Body of pancreas (tissue), 4 donors: ENCODE data around the gene OR2T6. TPM values are rescaled to one million over a fixed set of nuclear protein-coding genes. Genes with fewer than 3 reads are reported as not detected.

Source experiments
- ATAC-seq: fragments of 150-250 bp; one replicate; pipeline ENCODE4 v1.9.1; 2016
- DNase-seq, 4 donors: peaks; one replicate each; pipeline ENCODE4 v3.0.0-alpha.2; 2019
- H3K27ac ChIP-seq, 4 donors: fragments of 200-600 bp; sonication (generic); 1 replicate in 3 of 4; 2 replicates in 1 of 4; pipeline versions ENCODE4 v1.5.1 to v1.6.1; 2016 to 2019; ENCODE audit warnings: mild to moderate bottlenecking in 1 of 4, mixed read lengths in 1 of 4, moderate library complexity in 1 of 4
- H3K27me3 ChIP-seq, 2 donors: fragments of 200-600 bp; sonication (generic); one replicate each; pipeline ENCODE4 v1.6.0; 2016; ENCODE audit warnings: mild to moderate bottlenecking in 1 of 2
- H3K36me3 ChIP-seq, 2 donors: fragments of 200-600 bp; sonication (generic); replicated peaks in 1 of 2; 2 replicates each; pipeline ENCODE4 v1.5.1; 2016; ENCODE audit warnings: low read depth in 2 of 2; ENCODE audit not compliant: insufficient read depth in 1 of 2
- H3K4me1 ChIP-seq: fragments of 200-600 bp; sonication (generic); one replicate; pipeline ENCODE4 v1.6.0; 2016
- H3K4me3 ChIP-seq, 2 donors: fragments of 200-600 bp; sonication (generic); 1 replicate in 1 of 2; 2 replicates in 1 of 2; pipeline ENCODE4 v1.5.1; 2016 to 2019
- H3K9me3 ChIP-seq, 3 donors: fragments of 200-600 bp; sonication (generic); 1 replicate in 2 of 3; 2 replicates in 1 of 3; pipeline ENCODE4 v1.5.1; 2016
- POLR2A ChIP-seq, 3 donors: fragments of 450-650 bp; IDR thresholded peaks; one replicate each; pipeline ENCODE4 v1.6.1; 2016; ENCODE audit warnings: antibody characterized with exemption in 3 of 3, mild to moderate bottlenecking in 2 of 3
- WGBS, 2 donors: methylation state at CpG; one replicate each; pipeline ENCODE4 v1.1.5; 2017; 5-methylcytosine and 5-hydroxymethylcytosine counted together
- intact Hi-C: fragments of 100-400 bp; cut with DNase I; formaldehyde crosslinking; loops from one replicate; pipeline ENCODE4 v1.15.1; 2023
- total RNA-seq, 2 donors: library from RNA; depleted of rRNA; stranded (reverse); fragments of >200 nt; gene quantifications; one replicate each; pipeline ENCODE4 v1.1.0, GENCODE V29; 2016
- TF ChIP-seq, protein P1 (sequence below), 7 experiments: fragments of 450-650 bp in 4 of 7; fragments of 200-600 bp in 3 of 7; sonication (generic) in 3 of 7; IDR thresholded peaks; one replicate each; pipeline ENCODE4 v1.5.1; 2016 to 2019; ENCODE audit warnings: antibody characterized with exemption in 7 of 7

The OR2T6 gene, protein sequence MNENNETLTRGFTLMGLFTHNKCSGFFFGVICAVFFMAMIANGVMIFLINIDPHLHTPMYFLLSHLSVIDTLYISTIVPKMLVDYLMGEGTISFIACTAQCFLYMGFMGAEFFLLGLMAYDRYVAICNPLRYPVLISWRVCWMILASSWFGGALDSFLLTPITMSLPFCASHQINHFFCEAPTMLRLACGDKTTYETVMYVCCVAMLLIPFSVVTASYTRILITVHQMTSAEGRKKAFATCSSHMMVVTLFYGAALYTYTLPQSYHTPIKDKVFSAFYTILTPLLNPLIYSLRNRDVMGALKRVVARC
- total RNA-seq, result not detected

DNA sequence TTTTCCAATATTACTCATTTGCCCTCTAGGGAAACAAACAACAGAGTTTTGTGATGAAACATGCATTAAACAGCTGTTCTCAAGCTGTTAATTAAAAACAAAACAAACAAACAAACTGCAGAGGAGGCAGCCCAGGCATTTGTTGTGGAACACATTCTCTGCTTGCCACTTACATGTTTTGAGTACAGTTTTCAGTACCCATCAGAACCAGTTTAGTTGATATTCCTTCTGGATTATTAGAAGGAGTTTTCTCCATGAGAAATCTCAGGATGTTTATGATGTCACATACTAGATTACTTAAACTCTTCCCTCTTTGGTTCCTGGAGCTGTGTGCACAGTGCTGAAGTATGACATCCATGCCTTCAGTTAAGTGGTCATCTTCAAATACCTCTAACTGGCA is at the start of gene OR2T6:
Gene OR2T6, plus strand, starts transcription at position 301 of the 400 bp plus-strand sequence. CDS start 11,863 bp downstream, outside the sequence.
- DNase-seq (no peak), ATAC-seq (no peak)
- Histone ChIP-seq H3K4me1 (no peaks in the 10 kb centered on the region), H3K27me3 (no peaks in the 10 kb centered on the region), H3K27ac (no peak within 1 kb of the TSS), H3K9me3 (no peaks in the 10 kb centered on the region), H3K4me3 (no peak within 1 kb of the TSS), H3K36me3 (no peaks in the 10 kb centered on the region)
- TF ChIP-seq, protein P1, sequence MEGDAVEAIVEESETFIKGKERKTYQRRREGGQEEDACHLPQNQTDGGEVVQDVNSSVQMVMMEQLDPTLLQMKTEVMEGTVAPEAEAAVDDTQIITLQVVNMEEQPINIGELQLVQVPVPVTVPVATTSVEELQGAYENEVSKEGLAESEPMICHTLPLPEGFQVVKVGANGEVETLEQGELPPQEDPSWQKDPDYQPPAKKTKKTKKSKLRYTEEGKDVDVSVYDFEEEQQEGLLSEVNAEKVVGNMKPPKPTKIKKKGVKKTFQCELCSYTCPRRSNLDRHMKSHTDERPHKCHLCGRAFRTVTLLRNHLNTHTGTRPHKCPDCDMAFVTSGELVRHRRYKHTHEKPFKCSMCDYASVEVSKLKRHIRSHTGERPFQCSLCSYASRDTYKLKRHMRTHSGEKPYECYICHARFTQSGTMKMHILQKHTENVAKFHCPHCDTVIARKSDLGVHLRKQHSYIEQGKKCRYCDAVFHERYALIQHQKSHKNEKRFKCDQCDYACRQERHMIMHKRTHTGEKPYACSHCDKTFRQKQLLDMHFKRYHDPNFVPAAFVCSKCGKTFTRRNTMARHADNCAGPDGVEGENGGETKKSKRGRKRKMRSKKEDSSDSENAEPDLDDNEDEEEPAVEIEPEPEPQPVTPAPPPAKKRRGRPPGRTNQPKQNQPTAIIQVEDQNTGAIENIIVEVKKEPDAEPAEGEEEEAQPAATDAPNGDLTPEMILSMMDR (IDR thresholded peaks at IDR 0.05), result no peak
- no peak for TF ChIP-seq POLR2A (IDR thresholded peaks at IDR 0.05)
- intact Hi-C loops, result no loop called here

DNA sequence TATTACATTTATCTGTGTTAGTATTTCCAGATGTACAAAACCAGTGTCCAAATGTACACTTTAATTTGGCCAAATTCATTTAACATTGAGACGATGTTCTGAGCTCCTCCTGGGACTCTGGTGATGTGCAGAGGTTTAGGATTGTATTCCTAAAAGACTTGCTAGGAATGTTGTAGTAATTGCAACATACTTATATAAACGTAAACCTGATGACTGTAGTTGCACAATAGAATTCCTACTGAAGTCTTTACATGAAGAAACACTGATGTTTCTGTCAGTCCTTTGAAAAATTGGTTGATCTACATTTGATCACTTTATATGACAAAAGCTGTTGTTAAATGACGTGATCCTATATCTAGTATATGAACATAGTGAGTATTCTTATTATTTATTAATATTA is 32.1 kb upstream of the OR2T6 start:
- WGBS, 2 donors, result 28 to 30% methylated on average over 3 of the region's 3 CpGs
- no peak overlapping the region for H3K27ac ChIP-seq
- DNase-seq (no peak), ATAC-seq (no peak)
- no peaks in the 10 kb centered on the region for H3K27me3 ChIP-seq
- no peaks in the 10 kb centered on the region for H3K9me3 ChIP-seq
- no peak for TF ChIP-seq POLR2A (IDR thresholded peaks at IDR 0.05)
- TF ChIP-seq, protein P1 (IDR thresholded peaks at IDR 0.05), result no peak
- H3K4me1 ChIP-seq, result no peaks in the 10 kb centered on the region
- no peak overlapping the region for H3K4me3 ChIP-seq
- no peaks in the 10 kb centered on the region for H3K36me3 ChIP-seq
- intact Hi-C loops, result no loop called here

DNA sequence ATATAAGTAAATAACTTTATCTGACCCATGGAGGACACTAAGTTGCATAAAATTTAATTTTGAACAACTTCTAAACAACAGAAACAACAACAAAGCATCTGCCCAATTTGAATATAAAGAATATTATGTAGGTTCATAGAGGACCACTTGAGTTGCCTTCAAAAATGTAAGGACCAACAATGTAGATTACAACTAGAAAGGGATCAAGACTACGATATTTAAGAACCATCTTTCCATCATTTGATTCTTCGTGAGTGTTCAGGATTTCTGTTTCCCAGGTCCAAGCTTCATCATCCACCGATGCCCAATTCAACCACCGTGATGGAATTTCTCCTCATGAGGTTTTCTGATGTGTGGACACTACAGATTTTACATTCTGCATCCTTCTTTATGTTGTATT is 27.1 kb upstream of the OR2T6 start, which contains the start of gene OR14C36:
Gene OR14C36, plus strand, starts transcription at position 301 of the 400 bp plus-strand sequence. Its CDS starts 0 bp downstream, at position 301.
- Histone ChIP-seq H3K4me3 (no peak within 1 kb of the TSS), H3K36me3 (no peaks in the 10 kb centered on the region), H3K27ac (no peak within 1 kb of the TSS), H3K27me3 (no peaks in the 10 kb centered on the region), H3K4me1 (no peaks in the 10 kb centered on the region), H3K9me3 (no peaks in the 10 kb centered on the region)
- DNase-seq (no peak), ATAC-seq (no peak)
- intact Hi-C loops, result no loop called here
- TF ChIP-seq, protein P1 (IDR thresholded peaks at IDR 0.05), result no peak
- TF ChIP-seq POLR2A (IDR thresholded peaks at IDR 0.05), result no peak
- WGBS, 2 donors, result 50 to 61% methylated on average over 4 of the region's 4 CpGs

DNA sequence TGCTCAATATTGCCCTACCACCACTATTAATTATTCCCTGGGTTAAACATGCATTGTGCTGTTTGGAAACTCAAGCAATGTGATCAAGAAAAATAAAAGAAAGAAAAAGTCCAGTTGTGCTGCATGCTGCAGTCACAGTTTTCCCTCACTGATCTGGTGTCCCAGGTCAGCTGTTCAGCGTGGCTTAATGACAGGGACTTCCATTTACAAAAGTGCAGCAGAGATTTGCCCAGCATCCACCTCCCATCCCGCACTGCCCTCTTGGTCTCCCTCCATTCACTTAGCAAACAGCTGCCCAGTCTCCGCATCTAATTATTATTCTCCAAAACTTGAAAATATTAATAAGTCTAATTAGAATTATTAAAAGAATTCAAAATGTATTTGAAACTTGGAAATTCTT is 16.1 kb upstream of the OR2T6 start:
- 58 to 60% methylated on average over 3 of the region's 3 CpGs for WGBS, 2 donors
- Histone ChIP-seq H3K27ac (no peak overlapping the region), H3K27me3 (no peaks in the 10 kb centered on the region), H3K4me1 (no peaks in the 10 kb centered on the region), H3K4me3 (no peak overlapping the region), H3K36me3 (no peaks in the 10 kb centered on the region), H3K9me3 (no peaks in the 10 kb centered on the region)
- ATAC-seq, result no peak
- no peak for DNase-seq
- TF ChIP-seq, protein P1 (IDR thresholded peaks at IDR 0.05), result no peak
- no peak for TF ChIP-seq POLR2A (IDR thresholded peaks at IDR 0.05)
- intact Hi-C loops, result no loop called here
